Dermis microvascular lymphatic vessel endothelial cell (primary cell): ENCODE data around the gene PDE4D. TPM values are rescaled to one million over a fixed set of nuclear protein-coding genes. Genes with fewer than 3 reads are reported as not detected.
A peak's percentile ranks its signal among the peaks of the same experiment; 100 is the strongest.

Experiments
- DNase-seq, 2 donors: peaks; one replicate each; pipeline versions ENCODE4 v3.0.0 to v3.0.0-alpha.2; 2010; ENCODE audit warnings: low read depth in 2 of 2
- total RNA-seq: library from RNA; depleted of rRNA; stranded (reverse); fragments of >200 nt; gene quantifications from 2 replicates; pipeline ENCODE4 v1.2.1, GENCODE V29; 2014

Gene PDE4D
- total RNA-seq, 1 donor from 2014 or later = 22.1 TPM

DNA sequence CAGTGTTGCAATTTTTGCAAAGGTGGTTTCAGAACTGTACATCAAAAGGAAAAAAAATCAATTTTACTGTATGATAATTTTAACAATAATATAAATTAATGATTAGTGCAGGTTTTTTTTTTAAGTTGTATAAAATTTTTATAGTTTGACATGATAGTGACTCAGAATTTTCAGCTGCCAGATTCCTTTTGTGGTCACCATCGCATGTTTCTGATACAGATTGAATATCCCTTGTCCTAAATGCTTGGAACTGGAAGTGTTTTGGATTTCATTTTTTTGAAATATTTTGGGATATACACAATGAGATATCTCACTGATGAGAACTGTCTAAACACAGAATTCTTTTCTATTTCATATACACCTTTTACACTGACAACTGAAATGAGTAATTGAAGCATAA, 949.3 kb downstream of the PDE4D start:
- no peak for DNase-seq

DNA sequence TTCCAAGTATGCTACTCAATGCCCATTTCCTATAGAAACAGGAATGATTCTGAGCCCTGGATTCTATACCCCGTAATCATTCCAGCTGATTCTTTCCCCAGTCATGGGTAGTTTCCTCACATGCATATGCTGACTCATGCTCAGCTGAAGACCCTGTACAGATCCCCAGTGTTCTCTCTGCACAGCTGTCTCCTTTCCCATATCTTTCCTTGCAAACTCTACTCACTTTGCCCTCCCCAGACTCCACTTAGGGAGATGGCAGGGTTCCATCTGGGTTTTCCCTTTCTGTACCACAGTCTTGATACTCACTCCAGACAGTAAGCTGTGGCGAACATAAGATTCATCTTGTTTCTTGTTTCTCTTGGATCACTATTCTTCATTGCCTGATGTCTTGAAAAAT, 953.1 kb downstream of the PDE4D start:
- no peak for DNase-seq

DNA sequence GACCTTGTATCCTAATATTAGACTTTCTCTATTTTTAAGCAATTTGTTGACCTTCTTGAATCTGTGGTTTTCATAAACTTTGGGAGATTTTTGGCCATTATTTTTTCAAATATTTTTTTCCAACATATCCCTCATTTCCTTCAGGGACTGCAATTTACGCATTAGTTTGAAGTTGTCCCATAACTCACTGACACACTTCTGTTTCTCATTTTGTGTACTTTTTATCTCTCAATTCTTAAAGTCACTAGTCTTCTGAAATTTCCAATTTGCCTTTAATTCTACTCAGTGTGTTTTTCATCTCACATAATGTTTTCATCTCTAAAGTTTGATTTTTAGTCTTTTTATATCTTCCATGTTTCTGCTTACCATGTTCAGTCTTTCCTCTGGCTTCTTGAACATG, 953.9 kb downstream of the PDE4D start:
- DNase-seq = no peak

DNA sequence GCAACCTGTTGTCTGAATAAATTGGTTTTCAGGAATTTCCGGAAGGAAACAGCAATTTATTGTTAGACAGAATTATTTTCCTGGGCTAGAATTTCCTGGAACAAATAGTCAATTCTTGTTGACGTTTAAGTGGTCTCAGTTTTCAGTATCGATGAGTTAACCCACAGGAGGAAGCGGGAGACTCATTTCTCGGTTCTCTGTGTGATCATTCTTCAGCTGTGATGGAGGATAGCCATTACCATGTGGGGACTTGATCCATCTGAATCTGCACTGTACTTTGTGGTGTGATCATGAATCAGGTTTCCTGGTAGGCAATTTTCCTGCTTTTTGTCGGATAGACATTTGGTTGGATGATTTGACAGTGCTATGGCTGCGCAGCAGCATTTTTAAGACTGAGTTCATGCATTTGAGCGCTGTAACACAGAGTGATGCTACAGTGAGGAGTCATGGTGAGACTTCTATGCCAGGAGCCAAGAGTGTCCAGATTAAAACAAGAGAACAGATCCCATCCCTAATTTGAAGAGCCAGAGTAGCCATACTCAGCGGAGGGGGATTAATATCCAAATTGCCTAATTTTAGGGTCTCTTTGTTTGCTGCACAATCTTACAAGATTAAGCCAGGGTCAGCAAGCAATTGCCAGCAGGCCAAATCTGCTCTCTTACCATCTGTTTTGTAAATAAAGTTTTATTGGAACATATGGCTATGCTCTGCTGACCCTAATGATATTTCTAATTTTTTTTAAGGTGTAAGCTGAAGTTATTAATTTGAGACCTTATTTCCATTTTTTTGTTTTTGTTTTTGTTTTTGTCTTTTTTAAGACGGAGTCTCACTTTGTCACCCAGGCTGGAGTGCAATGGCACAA, 954.7 kb downstream of the PDE4D start:
- no peak for DNase-seq

DNA sequence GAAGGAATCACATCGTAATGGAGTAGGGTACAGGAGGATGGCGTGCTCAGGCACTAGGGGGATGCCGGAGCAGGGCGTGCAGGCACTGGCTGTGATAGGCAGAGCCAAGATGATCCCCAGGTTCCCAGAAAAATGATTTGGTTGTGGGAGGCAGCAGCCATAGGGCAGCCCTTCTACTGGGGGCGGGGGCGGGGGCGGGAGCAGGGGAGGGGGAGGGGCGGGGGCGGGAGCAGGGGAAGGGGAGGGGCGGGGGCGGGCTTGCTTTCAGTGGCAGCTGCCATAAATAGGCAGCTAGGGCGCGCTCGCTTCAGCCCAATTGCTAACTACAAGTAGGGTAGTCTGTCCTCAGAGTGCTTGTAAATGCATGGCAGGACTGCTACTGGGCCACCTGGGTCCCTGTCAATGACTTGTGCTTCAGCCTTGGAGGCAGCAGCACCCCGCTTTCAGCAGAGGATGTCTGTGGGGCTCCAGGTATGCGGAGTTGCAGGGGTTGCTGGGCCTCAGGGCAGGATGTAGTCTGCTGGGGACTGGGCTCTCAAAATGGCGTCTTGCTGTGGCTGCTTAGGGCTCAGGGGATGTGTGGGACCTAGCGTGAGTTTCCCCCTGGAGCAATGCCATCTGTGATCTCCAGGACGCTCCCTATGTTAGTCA, 956.4 kb downstream of the PDE4D start:
- no peak for DNase-seq

DNA sequence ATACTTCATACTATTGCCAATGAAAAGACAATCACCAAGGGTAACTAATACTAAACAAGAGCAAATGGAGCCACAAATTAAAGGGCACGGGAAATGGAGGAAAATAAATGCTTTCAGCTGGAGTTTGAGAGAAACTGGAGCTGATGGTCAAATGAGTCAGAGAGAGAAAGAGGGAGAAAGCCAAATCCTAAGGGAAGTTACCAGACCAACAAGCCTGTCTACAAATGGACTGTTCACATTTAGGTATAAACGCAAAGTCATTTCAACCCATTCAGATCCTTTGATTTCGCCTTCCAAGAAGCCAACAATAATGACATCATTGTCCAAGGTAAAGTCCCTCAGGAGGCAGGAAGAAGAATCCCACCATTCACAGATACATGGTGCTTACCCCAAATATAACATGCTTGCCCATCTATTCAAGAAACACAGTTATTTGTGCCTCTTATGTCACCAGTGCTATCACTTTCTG, 958.9 kb downstream of the PDE4D start:
- DNase-seq = peak in 1 of 2 donors; percentile 44

DNA sequence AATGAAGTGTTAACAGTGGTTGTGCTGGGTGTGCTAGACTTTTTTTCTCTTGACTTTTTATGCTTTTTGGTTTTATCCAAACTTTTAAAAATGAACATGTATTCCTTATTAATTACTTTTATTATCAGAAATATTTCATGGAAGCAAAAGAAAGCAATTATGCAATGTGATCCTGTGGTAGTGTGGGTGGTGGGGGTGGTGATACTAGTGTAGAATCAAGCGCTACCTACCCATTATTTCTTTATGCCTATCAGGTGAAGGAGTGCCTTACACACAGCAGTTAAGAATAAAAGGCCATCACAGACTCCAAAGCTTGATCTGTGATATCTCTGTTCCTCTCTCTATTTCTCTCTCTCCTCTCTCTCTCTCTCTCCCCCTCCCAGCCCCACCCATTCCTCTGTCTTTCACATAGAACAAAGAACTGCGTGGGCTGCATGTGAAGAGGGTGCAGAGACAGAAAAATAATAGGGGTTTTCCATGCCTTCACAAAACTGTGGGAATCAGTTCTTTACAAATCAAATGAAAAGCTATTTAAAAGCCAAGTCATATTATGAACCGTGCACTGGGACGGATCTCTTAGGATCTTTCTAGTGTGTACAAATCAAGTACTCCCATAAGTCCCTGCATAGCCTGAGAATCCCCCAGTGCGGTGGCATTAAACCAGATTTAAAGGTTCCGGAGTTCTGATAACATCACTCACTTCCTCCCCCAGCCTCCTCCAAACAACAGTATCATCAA, 959.5 kb downstream of the PDE4D start:
- DNase-seq = peak in 1 of 2 donors; percentile 6

DNA sequence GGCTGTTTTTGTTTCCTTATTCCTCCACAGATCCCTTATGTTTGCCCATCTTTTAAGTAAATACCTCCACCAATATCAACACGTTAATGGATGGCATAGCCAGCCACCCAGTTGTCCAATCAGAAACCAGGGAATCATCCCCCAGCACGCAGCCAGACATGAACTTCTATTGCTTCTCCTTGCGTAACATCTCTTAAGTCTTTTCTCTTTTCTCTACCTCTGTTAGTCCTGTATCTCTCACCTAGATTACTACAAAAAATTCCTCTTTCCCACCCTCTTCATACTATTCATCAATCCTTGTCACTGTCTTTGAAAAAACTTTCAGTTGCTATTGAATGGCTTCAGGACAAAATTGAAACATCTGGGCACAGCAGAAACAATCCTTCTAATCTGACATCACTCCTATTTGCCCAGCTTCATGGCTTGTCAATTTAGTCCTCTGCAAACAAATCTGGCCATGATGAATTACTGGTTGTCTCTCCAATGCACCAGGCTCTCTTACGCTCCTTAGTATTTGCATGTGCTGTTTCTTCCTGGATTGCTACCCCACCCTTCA, 961.4 kb downstream of the PDE4D start:
- no peak for DNase-seq

DNA sequence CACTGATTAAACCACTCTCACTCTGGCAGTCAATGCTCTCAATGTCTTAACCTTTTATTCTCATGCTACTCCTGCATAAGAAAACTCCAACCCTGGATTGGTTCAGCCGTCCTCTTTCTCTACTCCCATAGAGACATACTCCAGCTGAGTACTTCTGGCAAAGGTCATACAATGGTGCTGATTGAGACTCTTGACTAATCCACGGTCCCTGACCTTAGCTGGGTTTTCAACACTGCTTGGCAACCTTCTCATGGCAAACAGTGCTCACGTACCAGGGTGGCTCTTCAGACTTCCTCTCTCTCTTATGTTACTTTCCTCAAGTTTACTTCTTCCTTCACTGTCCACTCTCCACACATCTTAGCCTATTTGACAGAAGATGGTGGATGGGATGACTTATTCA, 963.0 kb downstream of the PDE4D start:
- DNase-seq = no peak

DNA sequence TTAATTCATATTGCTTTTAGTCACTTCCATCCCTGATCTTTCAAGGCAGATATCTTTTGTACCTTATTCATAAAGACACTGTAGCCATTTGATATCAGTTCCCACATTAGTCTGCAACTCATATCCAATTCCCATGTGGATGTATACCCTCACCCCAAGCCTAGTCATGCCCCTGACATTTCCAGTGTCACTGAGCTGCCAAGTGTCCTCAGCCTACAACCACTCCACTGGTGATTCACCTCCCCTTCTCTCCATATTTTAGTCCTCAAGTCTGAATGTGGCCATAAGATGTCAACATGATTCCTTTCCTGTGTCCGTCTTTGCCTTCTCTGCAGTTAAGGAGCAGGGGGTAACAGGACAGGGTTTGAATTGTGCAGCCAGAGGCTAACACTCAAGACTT, 963.8 kb downstream of the PDE4D start:
- DNase-seq = no peak

DNA sequence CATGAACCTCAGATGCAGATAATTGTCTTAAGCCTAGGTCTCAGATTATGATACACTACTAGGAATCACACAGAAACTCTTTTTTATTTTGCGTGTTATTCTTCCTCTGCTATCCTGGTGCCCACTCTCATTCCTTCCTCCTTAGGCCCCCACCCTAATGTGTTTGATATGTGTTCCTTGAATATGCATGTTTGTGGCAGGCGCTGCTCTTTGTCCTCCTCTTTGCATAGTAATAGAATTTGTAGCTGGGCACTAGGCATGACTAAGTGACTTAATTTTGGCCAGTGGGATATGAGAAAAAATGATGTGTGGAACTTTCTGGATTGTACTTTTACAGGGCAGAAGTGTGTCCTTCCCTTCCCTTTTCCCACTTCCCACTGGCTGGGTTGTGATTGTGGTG, 965.6 kb downstream of the PDE4D start:
- DNase-seq = no peak

DNA sequence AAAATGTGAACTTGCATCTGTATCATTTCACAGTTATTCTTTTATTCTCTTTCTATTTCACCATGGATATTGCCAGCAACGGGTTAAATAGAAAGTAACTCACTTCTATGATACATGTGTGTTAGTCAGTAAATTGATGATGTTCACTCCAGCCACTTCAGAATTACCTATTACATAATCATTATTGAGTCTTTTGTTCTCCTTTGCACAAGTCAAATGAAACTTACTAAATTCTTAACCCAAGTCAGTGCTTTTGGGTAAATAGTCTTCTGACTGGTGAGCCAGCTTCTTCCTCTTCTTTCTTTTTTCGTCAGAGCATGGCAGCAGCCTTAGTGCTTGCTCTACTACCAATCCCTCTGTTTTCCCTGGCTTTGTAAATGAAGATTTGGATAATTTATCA, 966.3 kb downstream of the PDE4D start:
- DNase-seq = no peak

DNA sequence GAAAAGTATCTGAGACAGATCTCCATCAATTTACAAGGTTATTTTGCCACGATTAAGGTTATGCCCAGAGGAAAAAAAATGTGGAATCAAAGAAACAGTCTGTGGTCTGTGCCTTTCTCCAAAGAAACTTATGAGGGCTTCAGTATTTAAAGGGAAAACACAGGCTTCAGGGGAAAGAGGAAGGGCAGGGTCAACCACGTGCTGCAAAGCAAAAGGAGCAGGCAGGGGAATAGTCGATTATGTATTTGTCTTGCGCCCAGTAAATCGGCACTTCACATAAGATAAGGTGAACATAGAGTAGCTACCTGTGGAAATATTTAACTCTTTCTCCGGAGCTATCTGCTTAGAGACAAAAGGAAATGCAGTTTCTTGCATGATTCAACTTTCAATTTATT, 967.0 kb downstream of the PDE4D start:
- DNase-seq = no peak

DNA sequence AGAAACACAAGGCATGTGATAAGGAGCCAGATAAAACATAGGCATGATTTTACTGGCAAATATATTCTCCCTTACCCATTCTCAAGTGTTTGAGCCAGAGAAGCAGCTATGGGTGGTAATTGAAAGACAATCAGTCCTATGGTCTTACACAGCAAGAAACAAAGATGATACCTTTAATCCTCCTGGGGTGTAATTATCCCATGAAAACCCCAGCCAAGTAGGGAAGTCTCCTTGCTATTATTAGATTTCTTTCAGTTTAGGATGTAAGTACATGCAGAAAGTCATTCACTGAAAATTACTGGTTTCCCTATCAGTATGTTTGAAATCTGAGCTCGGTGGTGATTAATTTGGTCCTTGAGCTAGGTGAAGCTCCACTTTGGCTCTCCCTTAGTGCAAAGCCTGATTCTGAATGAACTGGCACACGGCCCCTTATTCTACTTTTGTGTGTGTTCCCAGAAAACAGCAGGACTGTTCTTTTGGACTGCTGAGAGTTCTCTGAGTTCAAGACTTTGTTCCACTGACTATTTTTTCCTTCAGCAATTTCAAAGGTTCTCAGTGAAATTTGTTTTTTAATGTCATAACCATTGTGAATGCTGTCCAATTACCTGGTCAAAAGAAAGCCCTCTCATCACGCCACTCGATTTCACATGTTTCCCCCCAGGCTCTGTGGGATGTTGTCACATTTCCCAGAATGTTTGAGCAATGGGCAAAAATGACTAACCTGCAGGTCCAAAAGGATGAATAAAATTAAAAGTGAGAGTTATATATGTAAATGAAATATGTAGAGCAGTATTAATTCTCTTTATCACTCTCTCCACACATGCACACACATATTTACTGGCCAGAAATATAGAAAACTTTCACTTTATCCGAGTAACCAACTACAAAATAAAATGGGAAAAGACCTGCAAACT, 967.6 kb downstream of the PDE4D start:
- no peak for DNase-seq

DNA sequence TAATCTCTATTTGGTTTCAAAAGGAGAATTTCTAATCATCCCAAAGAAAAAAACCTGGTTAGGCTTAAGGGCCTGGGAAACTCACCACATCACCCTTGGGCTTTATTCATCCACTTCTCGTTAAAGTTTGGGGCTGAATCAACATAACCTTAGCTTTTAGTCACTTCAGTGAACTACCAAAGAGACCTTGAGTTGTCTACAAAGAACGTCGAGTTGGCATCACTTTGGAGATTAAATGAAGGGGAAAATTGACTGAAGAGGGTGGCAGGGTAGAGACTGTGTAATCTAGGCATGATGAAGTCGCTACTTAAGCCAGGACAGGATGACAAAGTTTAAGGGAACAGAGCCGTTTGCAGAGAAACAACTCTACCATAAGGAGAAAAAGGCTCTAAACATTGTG, 969.2 kb downstream of the PDE4D start:
- DNase-seq = no peak

DNA sequence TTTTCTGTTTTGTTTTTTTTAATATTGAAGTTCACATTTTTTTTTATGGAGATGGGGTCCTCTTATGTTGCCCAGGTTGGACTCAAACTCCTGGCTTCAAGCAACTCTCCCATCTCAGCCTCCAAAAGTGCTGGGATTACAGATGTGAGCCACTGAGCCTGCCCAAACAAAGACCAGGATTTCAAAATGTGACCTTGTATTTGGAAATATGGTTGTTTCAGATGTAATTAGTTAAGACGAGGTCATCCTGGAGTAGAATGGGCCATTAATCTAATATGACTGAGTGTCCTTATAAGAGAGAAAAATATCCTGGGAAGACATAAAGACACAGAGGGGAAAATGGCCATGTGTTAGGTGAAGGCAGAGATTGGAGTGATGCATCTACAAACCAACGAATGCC, 970.2 kb downstream of the PDE4D start:
- no peak for DNase-seq

DNA sequence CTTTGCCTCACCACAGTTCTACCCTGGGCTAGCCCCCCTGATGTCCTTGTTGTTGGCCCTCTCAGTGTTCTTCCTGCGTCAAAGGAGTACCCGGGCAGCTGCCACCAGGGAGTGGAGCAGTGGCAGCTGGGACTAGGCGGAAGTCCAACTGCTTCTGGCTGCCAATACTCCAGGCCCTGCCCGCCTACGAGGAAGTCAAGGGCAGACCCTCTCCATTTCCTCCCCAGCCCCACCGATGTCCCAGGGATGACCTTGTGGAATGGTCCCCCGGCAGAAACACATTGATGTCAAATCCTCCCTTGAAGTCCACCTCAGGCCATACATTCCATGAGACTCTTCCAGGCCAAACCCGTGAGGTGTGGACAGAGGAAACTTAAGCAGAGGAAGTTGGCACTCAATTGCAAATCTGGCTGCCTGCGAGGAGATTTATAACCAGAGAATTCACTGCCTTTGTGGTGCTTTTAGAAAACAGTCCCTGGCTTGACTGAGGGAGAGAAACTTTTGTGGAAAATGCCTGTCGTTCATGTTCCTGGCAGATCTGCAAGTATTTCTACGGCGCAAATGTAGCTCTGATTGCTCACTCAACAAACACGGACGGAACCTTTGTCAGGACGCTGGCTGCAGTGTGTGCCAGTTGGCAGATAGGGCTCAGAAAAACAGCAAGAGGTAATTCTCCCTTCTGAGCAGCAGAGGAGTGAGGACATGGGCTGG, 970.9 kb downstream of the PDE4D start:
- DNase-seq = peak; percentile 44 to 71

DNA sequence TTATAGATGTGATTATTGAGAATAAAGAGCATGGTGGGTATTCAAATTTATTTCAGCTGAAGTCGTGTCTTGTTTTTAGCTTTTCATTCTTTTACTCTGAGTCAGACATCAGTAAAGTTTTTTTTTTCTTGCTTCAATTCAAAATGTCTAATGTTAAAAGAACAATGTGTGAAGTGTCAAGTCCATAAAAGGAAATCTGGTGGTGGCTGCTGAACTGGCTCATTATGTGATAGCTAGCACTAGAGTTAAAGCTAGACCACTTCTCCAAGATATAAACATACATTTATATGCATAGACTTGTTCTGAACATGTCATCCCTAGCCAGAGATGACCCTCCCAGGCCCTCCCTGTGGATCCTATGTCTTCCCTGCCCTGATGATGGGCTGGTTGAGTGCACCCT, 972.4 kb downstream of the PDE4D start:
- DNase-seq = peak; percentile 2 to 34

DNA sequence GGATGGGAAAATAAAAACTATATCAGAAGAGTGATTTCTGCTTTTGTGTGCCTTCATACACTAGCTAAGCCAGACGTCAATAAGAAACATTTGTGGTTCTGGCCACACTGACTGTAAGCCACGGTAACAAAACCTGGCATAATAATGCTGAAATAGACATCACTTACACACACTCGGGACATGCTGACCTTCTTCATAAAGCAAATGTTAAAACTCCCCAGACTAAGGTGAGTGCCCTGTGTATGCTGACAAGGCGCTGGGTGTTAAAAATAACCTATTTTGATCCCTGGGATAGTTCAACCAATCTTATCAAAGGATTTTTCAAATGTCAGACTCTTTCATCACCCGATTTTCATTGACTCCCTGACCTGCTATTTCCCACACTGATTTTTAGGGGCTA, 973.7 kb downstream of the PDE4D start:
- no peak for DNase-seq
